SU-DHL-6 (cell line): ENCODE data around the gene MTHFR.

Experiments used
- EZH2phosphoT487 ChIP-seq: fragments of 200-600 bp; sonication (generic), shearing (Covaris generic); conservative IDR thresholded peaks from 2 replicates; pipeline ENCODE4 v1.6.1; 2018; ENCODE audit warnings: mild to moderate bottlenecking, antibody characterized with exemption, low read length, moderate library complexity, mixed read lengths
- TF ChIP-seq, protein P1 (sequence below): fragments of 200-600 bp; sonication (generic); IDR thresholded peaks from one replicate; pipeline ENCODE4 v1.5.1; 2017; ENCODE audit warnings: antibody characterized with exemption, mild to moderate bottlenecking, low read length, moderate library complexity; ENCODE audit not compliant: insufficient read depth, poor library complexity, severe bottlenecking

DNA sequence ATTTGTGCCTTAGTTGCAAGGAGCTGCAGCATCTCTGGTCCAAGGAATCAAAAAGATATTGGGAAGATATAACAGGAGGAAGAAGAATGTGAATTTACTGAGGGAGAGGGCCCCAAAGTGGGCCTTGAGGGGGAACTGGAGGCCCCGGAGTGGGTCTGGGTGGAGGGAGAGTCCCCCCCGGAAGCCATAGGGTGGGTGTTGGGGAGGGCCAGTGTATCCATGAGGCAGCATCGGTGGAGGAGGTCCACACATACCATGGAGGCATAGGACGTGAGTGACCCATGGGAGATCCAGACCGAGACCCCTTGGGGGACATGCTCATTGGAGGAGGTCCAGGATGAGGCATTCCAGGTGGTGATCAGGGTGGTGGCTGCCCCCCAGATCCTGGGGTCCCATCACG lies 44.5 kb downstream of the MTHFR start:
- TF ChIP-seq, protein P1, sequence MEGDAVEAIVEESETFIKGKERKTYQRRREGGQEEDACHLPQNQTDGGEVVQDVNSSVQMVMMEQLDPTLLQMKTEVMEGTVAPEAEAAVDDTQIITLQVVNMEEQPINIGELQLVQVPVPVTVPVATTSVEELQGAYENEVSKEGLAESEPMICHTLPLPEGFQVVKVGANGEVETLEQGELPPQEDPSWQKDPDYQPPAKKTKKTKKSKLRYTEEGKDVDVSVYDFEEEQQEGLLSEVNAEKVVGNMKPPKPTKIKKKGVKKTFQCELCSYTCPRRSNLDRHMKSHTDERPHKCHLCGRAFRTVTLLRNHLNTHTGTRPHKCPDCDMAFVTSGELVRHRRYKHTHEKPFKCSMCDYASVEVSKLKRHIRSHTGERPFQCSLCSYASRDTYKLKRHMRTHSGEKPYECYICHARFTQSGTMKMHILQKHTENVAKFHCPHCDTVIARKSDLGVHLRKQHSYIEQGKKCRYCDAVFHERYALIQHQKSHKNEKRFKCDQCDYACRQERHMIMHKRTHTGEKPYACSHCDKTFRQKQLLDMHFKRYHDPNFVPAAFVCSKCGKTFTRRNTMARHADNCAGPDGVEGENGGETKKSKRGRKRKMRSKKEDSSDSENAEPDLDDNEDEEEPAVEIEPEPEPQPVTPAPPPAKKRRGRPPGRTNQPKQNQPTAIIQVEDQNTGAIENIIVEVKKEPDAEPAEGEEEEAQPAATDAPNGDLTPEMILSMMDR = no peak
- TF ChIP-seq EZH2phosphoT487 = no peak
